MM.1S (cell line): ENCODE measurements around the gene SREBF2.

ENCODE experiments used
- CTCF ChIP-seq: fragments of 300-600 bp; sonication (generic); IDR thresholded peaks from 2 replicates; pipeline ENCODE4 v1.5.1; 2016; ENCODE audit warnings: antibody characterized with exemption, low read length, mixed read lengths
- EZH2 ChIP-seq: fragments of 300-600 bp; sonication (generic); optimal IDR thresholded peaks from 2 replicates; pipeline ENCODE3; 2017; ENCODE audit warnings: low read depth, mild to moderate bottlenecking, antibody characterized with exemption, low read length, mixed read lengths

GRCh38 chr22:41935509-41935908, 102.6 kb downstream of the SREBF2 start:
- TF ChIP-seq EZH2 (no peak), CTCF (no peak)
